ENCODE data around the gene ST6GALNAC6. TPM values are rescaled to one million over a fixed set of nuclear protein-coding genes. Genes with fewer than 3 reads are reported as not detected.

The ST6GALNAC6 gene
- total RNA-seq, 1 donor from 2014 or later: 77.0 TPM

DNA sequence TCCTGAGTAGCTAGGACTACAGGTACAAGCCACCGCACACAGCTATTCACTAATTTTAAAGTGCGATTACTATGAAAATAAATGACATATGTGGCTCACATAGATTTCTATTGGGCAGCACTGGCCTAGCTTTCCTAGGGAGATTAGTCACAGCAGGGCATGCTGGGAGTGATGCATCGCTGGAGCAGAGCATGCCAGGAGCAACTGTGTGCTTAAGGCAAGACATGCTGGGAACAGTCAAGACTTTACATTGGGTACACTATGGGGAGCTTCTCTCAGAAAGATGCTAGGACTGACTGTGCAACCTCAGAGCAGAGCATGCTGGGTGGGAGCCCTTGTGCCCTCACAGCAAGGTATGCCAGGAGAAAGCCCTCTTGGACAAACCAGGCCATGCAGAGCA, 9.3 kb downstream of the ST6GALNAC6 start:
- H3K4me3 Mint-ChIP-seq (ENCODE audit: unreplicated experiment): no peak overlapping the region
- peaks cover 45% of the 10 kb centered on the region for H3K36me3 Mint-ChIP-seq (ENCODE audit: unreplicated experiment)
- H3K4me1 Mint-ChIP-seq (ENCODE audit: unreplicated experiment): peaks cover 9% of the 10 kb centered on the region
- TF ChIP-seq, protein P1, sequence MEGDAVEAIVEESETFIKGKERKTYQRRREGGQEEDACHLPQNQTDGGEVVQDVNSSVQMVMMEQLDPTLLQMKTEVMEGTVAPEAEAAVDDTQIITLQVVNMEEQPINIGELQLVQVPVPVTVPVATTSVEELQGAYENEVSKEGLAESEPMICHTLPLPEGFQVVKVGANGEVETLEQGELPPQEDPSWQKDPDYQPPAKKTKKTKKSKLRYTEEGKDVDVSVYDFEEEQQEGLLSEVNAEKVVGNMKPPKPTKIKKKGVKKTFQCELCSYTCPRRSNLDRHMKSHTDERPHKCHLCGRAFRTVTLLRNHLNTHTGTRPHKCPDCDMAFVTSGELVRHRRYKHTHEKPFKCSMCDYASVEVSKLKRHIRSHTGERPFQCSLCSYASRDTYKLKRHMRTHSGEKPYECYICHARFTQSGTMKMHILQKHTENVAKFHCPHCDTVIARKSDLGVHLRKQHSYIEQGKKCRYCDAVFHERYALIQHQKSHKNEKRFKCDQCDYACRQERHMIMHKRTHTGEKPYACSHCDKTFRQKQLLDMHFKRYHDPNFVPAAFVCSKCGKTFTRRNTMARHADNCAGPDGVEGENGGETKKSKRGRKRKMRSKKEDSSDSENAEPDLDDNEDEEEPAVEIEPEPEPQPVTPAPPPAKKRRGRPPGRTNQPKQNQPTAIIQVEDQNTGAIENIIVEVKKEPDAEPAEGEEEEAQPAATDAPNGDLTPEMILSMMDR (IDR thresholded peaks at IDR 0.05): no peak
- no peak for DNase-seq (ENCODE audit: extremely low spot score, unreplicated experiment)
- H3K27ac Mint-ChIP-seq (ENCODE audit: unreplicated experiment): no peak overlapping the region
- no peaks in the 10 kb centered on the region for H3K27me3 Mint-ChIP-seq (ENCODE audit: unreplicated experiment)
- H3K9me3 Mint-ChIP-seq (ENCODE audit: unreplicated experiment): no peaks in the 10 kb centered on the region

- peaks cover 32% of the 10 kb centered on the region for H3K36me3 Mint-ChIP-seq (ENCODE audit: unreplicated experiment)
- H3K27ac Mint-ChIP-seq (ENCODE audit: unreplicated experiment): no peak overlapping the region
- H3K4me3 Mint-ChIP-seq (ENCODE audit: unreplicated experiment): no peak overlapping the region
- H3K4me1 Mint-ChIP-seq (ENCODE audit: unreplicated experiment): peaks cover 24% of the 10 kb centered on the region
- no peak for DNase-seq (ENCODE audit: extremely low spot score, unreplicated experiment)
- H3K9me3 Mint-ChIP-seq (ENCODE audit: unreplicated experiment): no peaks in the 10 kb centered on the region
- TF ChIP-seq, protein P1 (IDR thresholded peaks at IDR 0.05): peak; percentile 13
- H3K27me3 Mint-ChIP-seq (ENCODE audit: unreplicated experiment): no peaks in the 10 kb centered on the region
Observed at GRCh38 chr9:127887792-127888191, 11.6 kb downstream of the ST6GALNAC6 start.

- Mint-ChIP-seq H3K4me1 (ENCODE audit: unreplicated experiment) (peaks cover 30% of the 10 kb centered on the region), H3K36me3 (ENCODE audit: unreplicated experiment) (peaks cover 27% of the 10 kb centered on the region), H3K4me3 (ENCODE audit: unreplicated experiment) (no peak overlapping the region), H3K9me3 (ENCODE audit: unreplicated experiment) (no peaks in the 10 kb centered on the region), H3K27ac (ENCODE audit: unreplicated experiment) (peak overlapping the region; percentile 31), H3K27me3 (ENCODE audit: unreplicated experiment) (no peaks in the 10 kb centered on the region)
- TF ChIP-seq, protein P1 (IDR thresholded peaks at IDR 0.05): no peak
- DNase-seq (ENCODE audit: extremely low spot score, unreplicated experiment): no peak
Observed at GRCh38 chr9:127886401-127886972, 12.9 kb downstream of the ST6GALNAC6 start.

- no peaks in the 10 kb centered on the region for H3K9me3 Mint-ChIP-seq (ENCODE audit: unreplicated experiment)
- H3K36me3 Mint-ChIP-seq (ENCODE audit: unreplicated experiment): peaks cover 22% of the 10 kb centered on the region
- H3K27ac Mint-ChIP-seq (ENCODE audit: unreplicated experiment): peak overlapping the region; percentile 78
- no peak overlapping the region for H3K4me3 Mint-ChIP-seq (ENCODE audit: unreplicated experiment)
- DNase-seq (ENCODE audit: extremely low spot score, unreplicated experiment): no peak
- H3K27me3 Mint-ChIP-seq (ENCODE audit: unreplicated experiment): no peaks in the 10 kb centered on the region
- TF ChIP-seq, protein P1 (IDR thresholded peaks at IDR 0.05): no peak
- H3K4me1 Mint-ChIP-seq (ENCODE audit: unreplicated experiment): peaks cover 30% of the 10 kb centered on the region
Observed at GRCh38 chr9:127885508-127886281, 13.7 kb downstream of the ST6GALNAC6 start.

DNA sequence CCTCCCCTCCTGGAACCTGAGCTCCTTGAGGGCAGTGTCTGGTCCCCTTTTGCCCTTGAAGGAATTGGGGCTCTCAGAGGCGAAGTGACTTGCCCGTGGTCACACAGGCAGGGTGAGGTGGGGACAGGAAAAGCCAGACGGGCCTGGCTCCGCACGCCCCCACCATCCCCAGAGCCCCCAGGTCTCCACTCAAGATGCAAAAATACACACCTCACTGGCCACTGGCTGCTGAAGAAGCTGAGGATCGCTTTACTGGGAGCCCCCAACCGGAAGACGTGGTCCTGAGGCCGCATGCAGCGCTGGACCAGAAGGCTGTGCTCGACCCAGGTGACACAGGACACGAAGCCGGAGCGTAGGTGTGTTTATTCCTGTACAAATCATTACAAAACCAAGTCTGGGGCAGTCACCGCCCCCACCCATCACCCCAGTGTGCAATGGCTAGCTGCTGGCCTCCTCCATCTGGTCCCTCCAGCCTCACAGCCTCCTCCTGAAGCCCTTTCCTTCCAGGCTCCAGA, 14.4 kb downstream of the ST6GALNAC6 start:
- H3K27me3 Mint-ChIP-seq (ENCODE audit: unreplicated experiment): no peaks in the 10 kb centered on the region
- DNase-seq (ENCODE audit: extremely low spot score, unreplicated experiment): no peak
- peak overlapping the region; percentile 78 for H3K27ac Mint-ChIP-seq (ENCODE audit: unreplicated experiment)
- peak overlapping the region; percentile 10 for H3K4me3 Mint-ChIP-seq (ENCODE audit: unreplicated experiment)
- TF ChIP-seq, protein P1 (IDR thresholded peaks at IDR 0.05): no peak
- H3K4me1 Mint-ChIP-seq (ENCODE audit: unreplicated experiment): peaks cover 30% of the 10 kb centered on the region
- no peaks in the 10 kb centered on the region for H3K9me3 Mint-ChIP-seq (ENCODE audit: unreplicated experiment)
- peaks cover 22% of the 10 kb centered on the region for H3K36me3 Mint-ChIP-seq (ENCODE audit: unreplicated experiment)
